ENCODE results near the gene PLXNC1. TPM values are rescaled to one million over a fixed set of nuclear protein-coding genes. Genes with fewer than 3 reads are reported as not detected.

Gene PLXNC1
- total RNA-seq, 3 donors from 2014 or later = 5.2 to 13.2 (median 6.2) TPM

DNA sequence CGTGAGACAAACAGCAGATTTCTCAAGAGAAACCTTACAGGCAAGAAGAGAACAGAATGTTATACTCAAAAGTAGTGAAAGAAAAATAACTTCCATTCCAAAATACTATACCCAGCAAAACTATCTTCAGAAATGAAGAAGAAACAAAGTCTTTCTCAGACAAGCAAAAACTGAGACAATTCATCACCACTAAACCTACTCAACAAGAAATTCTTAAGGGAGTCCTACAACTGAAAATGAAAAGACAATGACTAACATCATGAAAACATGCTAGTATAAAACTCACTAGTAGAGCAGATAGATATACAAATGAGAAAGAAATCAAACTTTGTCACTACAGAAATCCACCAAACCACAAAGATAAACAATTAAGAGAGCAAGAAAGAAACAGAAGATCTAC lies 204.8 kb downstream of the PLXNC1 start:
- ATAC-seq (no peak), DNase-seq (no peak)
- Histone ChIP-seq H3K9me3 (peaks cover 50% of the 10 kb centered on the region), H3K36me3 (ENCODE audit: low read depth) (no peaks in the 10 kb centered on the region), H3K4me1 (ENCODE audit: low read depth) (no peaks in the 10 kb centered on the region), H3K4me3 (no peak overlapping the region)
- intact Hi-C loops (cut with DNase I, micrococcal nuclease) = no loop called here
- TF ChIP-seq, protein P1, sequence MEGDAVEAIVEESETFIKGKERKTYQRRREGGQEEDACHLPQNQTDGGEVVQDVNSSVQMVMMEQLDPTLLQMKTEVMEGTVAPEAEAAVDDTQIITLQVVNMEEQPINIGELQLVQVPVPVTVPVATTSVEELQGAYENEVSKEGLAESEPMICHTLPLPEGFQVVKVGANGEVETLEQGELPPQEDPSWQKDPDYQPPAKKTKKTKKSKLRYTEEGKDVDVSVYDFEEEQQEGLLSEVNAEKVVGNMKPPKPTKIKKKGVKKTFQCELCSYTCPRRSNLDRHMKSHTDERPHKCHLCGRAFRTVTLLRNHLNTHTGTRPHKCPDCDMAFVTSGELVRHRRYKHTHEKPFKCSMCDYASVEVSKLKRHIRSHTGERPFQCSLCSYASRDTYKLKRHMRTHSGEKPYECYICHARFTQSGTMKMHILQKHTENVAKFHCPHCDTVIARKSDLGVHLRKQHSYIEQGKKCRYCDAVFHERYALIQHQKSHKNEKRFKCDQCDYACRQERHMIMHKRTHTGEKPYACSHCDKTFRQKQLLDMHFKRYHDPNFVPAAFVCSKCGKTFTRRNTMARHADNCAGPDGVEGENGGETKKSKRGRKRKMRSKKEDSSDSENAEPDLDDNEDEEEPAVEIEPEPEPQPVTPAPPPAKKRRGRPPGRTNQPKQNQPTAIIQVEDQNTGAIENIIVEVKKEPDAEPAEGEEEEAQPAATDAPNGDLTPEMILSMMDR (IDR thresholded peaks at IDR 0.05) = no peak
